ENCODE results near the gene IGFBP7.

The IGFBP7 gene

GRCh38 chr4:57109847-57110639 lies at the start of gene IGFBP7:
Gene IGFBP7, minus strand, starts transcription at chr4:57110385. Its CDS starts 34 bp downstream, at chr4:57110351.
- TF ChIP-seq POLR2A (IDR thresholded peaks at IDR 0.05; ENCODE audit: low read depth, low read length), result peak; percentile 97
- DNase-seq (ENCODE audit: insufficient read length, low spot score) (peak; percentile 40), FAIRE-seq (no peak)

GRCh38 chr4:57159866-57160265 lies 49.7 kb upstream of the IGFBP7 start:
- DNase-seq (ENCODE audit: insufficient read length, low spot score) (no peak), FAIRE-seq (no peak)
- TF ChIP-seq POLR2A (IDR thresholded peaks at IDR 0.05; ENCODE audit: low read depth, low read length), result no peak

- no peak for TF ChIP-seq POLR2A (IDR thresholded peaks at IDR 0.05; ENCODE audit: low read depth, low read length)
- FAIRE-seq, result no peak
Observed at GRCh38 chr4:57158762-57159161, 48.6 kb upstream of the IGFBP7 start.

GRCh38 chr4:57158221-57158620 lies 48.0 kb upstream of the IGFBP7 start:
- DNase-seq (ENCODE audit: insufficient read length, low spot score) (no peak), FAIRE-seq (no peak)
- TF ChIP-seq POLR2A (IDR thresholded peaks at IDR 0.05; ENCODE audit: low read depth, low read length), result no peak

More at GRCh38 chr4:57158762-57159161, 48.6 kb upstream of the IGFBP7 start:
- DNase-seq (ENCODE audit: insufficient read length, low spot score), result no peak

GRCh38 chr4:57157596-57158137 lies 47.5 kb upstream of the IGFBP7 start:
- no peak for FAIRE-seq
- no peak for TF ChIP-seq POLR2A (IDR thresholded peaks at IDR 0.05; ENCODE audit: low read depth, low read length)

GRCh38 chr4:57156242-57156990 lies 46.2 kb upstream of the IGFBP7 start:
- no peak for FAIRE-seq
- TF ChIP-seq POLR2A (IDR thresholded peaks at IDR 0.05; ENCODE audit: low read depth, low read length), result no peak
- DNase-seq (ENCODE audit: insufficient read length, low spot score), result no peak

More at GRCh38 chr4:57157596-57158137, 47.5 kb upstream of the IGFBP7 start:
- DNase-seq (ENCODE audit: insufficient read length, low spot score), result no peak

GRCh38 chr4:57154926-57155325 lies 44.7 kb upstream of the IGFBP7 start:
- no peak for DNase-seq (ENCODE audit: insufficient read length, low spot score)
- no peak for FAIRE-seq
- TF ChIP-seq POLR2A (IDR thresholded peaks at IDR 0.05; ENCODE audit: low read depth, low read length), result no peak

- FAIRE-seq, result no peak
- DNase-seq (ENCODE audit: insufficient read length, low spot score), result no peak
- no peak for TF ChIP-seq POLR2A (IDR thresholded peaks at IDR 0.05; ENCODE audit: low read depth, low read length)
Observed at GRCh38 chr4:57154191-57154590, 44.0 kb upstream of the IGFBP7 start.

- FAIRE-seq (no peak), DNase-seq (ENCODE audit: insufficient read length, low spot score) (no peak)
- TF ChIP-seq POLR2A (IDR thresholded peaks at IDR 0.05; ENCODE audit: low read depth, low read length), result no peak
Observed at GRCh38 chr4:57153207-57153606, 43.0 kb upstream of the IGFBP7 start.

- DNase-seq (ENCODE audit: insufficient read length, low spot score) (no peak), FAIRE-seq (no peak)
- no peak for TF ChIP-seq POLR2A (IDR thresholded peaks at IDR 0.05; ENCODE audit: low read depth, low read length)
Observed at GRCh38 chr4:57151481-57151880, 41.3 kb upstream of the IGFBP7 start.

- TF ChIP-seq POLR2A (IDR thresholded peaks at IDR 0.05; ENCODE audit: low read depth, low read length), result no peak
- DNase-seq (ENCODE audit: insufficient read length, low spot score) (no peak), FAIRE-seq (no peak)
Observed at GRCh38 chr4:57149833-57150232, 39.6 kb upstream of the IGFBP7 start.

GRCh38 chr4:57148831-57149505 lies 38.8 kb upstream of the IGFBP7 start:
- TF ChIP-seq POLR2A (IDR thresholded peaks at IDR 0.05; ENCODE audit: low read depth, low read length), result no peak
- no peak for DNase-seq (ENCODE audit: insufficient read length, low spot score)
- FAIRE-seq, result no peak

- DNase-seq (ENCODE audit: insufficient read length, low spot score), result no peak
- no peak for FAIRE-seq
Observed at GRCh38 chr4:57148177-57148576, 38.0 kb upstream of the IGFBP7 start.

More at GRCh38 chr4:57148177-57148576, 38.0 kb upstream of the IGFBP7 start:
- TF ChIP-seq POLR2A (IDR thresholded peaks at IDR 0.05; ENCODE audit: low read depth, low read length), result no peak

All from H54 (cell line).